ENCODE results near the gene KCNK13.

DNA sequence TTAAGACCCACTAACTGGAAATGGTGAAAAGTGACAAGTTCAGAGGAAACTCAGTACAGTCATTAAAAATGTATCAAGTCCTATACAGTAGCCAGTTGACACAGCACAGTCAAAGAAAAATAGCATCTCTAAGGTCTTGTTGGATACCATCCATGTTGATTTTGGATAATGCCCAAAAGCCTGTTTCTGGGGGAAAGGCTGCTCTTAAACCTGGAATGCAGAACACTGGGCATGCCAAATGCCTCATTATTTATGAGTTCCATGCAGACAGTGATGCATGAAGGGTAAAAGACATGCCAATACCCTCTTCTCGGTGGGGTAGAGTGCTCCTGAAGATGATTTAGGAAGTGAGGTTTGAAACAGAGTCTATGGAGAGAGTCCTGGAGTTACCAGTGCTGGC lies 29.6 kb downstream of the KCNK13 start:
- no peak for TF ChIP-seq POLR2A (IDR thresholded peaks at IDR 0.05; ENCODE audit: insufficient read depth in 1 of 2, low read depth in 2 of 2, low read length in 2 of 2)
- no peak for TF ChIP-seq JUNB (CRISPR knock-in tag; IDR thresholded peaks at IDR 0.05; ENCODE audit: borderline replicate concordance)
- TF ChIP-seq ZNF782 (CRISPR knock-in tag; IDR thresholded peaks at IDR 0.05; ENCODE audit: borderline replicate concordance) = no peak
- TF ChIP-seq, protein P1, sequence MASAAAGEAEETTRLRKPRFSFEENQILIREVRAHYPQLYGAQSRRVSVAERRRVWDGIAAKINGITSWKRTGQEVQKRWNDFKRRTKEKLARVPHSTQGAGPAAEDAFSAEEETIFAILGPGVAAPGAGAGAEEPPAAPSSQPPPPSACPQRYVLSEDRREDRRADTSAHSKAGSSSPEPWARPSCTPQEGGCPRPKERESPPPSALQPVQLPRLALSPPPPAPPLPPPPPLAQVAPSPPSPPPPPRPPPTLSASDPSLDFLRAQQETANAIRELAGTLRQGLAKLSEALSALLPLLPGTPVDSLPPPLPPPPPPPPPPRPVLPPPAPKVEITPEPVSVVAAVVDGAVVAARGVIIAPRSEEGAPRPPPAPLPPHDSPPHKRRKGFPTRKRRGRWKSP (CRISPR knock-in tag; IDR thresholded peaks at IDR 0.05) = no peak
- TF ChIP-seq NCOA1 (CRISPR knock-in tag; IDR thresholded peaks at IDR 0.05) = no peak
- TF ChIP-seq, protein P2, sequence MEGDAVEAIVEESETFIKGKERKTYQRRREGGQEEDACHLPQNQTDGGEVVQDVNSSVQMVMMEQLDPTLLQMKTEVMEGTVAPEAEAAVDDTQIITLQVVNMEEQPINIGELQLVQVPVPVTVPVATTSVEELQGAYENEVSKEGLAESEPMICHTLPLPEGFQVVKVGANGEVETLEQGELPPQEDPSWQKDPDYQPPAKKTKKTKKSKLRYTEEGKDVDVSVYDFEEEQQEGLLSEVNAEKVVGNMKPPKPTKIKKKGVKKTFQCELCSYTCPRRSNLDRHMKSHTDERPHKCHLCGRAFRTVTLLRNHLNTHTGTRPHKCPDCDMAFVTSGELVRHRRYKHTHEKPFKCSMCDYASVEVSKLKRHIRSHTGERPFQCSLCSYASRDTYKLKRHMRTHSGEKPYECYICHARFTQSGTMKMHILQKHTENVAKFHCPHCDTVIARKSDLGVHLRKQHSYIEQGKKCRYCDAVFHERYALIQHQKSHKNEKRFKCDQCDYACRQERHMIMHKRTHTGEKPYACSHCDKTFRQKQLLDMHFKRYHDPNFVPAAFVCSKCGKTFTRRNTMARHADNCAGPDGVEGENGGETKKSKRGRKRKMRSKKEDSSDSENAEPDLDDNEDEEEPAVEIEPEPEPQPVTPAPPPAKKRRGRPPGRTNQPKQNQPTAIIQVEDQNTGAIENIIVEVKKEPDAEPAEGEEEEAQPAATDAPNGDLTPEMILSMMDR (CRISPR knock-in tag; IDR thresholded peaks at IDR 0.05) = no peak

Measured in HepG2 (cell line).